ENCODE results near the gene USP38.

The USP38 gene

GRCh38 chr4:143247866-143248265 is 63.1 kb downstream of the USP38 start:
- no peak for TF ChIP-seq CTCF (IDR thresholded peaks at IDR 0.05)
- H3K27me3 ChIP-seq, result no peaks in the 10 kb centered on the region
- intact Hi-C loops (cut with DNase I; ENCODE audit: low total_unique reads), result no loop called here
- H3K36me3 ChIP-seq, result no peaks in the 10 kb centered on the region
- H3K9me3 ChIP-seq, result no peaks in the 10 kb centered on the region
- H3K4me3 ChIP-seq, result no peak overlapping the region
- no peak overlapping the region for H3K27ac ChIP-seq
- DNase-seq, result no peak
- H3K4me1 ChIP-seq, result no peaks in the 10 kb centered on the region

GRCh38 chr4:143248827-143249226 is 64.1 kb downstream of the USP38 start:
- no peaks in the 10 kb centered on the region for H3K9me3 ChIP-seq
- H3K27ac ChIP-seq, result no peak overlapping the region
- no peaks in the 10 kb centered on the region for H3K4me1 ChIP-seq
- no peak for TF ChIP-seq CTCF (IDR thresholded peaks at IDR 0.05)
- no peak overlapping the region for H3K4me3 ChIP-seq
- no peaks in the 10 kb centered on the region for H3K36me3 ChIP-seq
- H3K27me3 ChIP-seq, result no peaks in the 10 kb centered on the region
- intact Hi-C loops (cut with DNase I; ENCODE audit: low total_unique reads), result no loop called here
- no peak for DNase-seq

GRCh38 chr4:143250617-143251016 is 65.9 kb downstream of the USP38 start:
- Histone ChIP-seq H3K4me3 (no peak overlapping the region), H3K27me3 (no peaks in the 10 kb centered on the region), H3K4me1 (no peaks in the 10 kb centered on the region), H3K27ac (no peak overlapping the region), H3K36me3 (no peaks in the 10 kb centered on the region), H3K9me3 (no peaks in the 10 kb centered on the region)
- no peak for TF ChIP-seq CTCF (IDR thresholded peaks at IDR 0.05)
- intact Hi-C loops (cut with DNase I; ENCODE audit: low total_unique reads), result no loop called here
- no peak for DNase-seq

GRCh38 chr4:143251348-143251747 is 66.6 kb downstream of the USP38 start:
- intact Hi-C loops (cut with DNase I; ENCODE audit: low total_unique reads), result no loop called here
- no peaks in the 10 kb centered on the region for H3K27me3 ChIP-seq

GRCh38 chr4:143251779-143252178 is 67.1 kb downstream of the USP38 start:
- Histone ChIP-seq H3K4me1 (no peaks in the 10 kb centered on the region), H3K27me3 (no peaks in the 10 kb centered on the region), H3K9me3 (no peaks in the 10 kb centered on the region), H3K27ac (no peak overlapping the region), H3K36me3 (no peaks in the 10 kb centered on the region), H3K4me3 (no peak overlapping the region)
- DNase-seq, result no peak
- intact Hi-C loops (cut with DNase I; ENCODE audit: low total_unique reads), result no loop called here
- TF ChIP-seq CTCF (IDR thresholded peaks at IDR 0.05), result no peak

More at GRCh38 chr4:143251348-143251747, 66.6 kb downstream of the USP38 start:
- no peak overlapping the region for H3K4me3 ChIP-seq
- DNase-seq, result no peak
- H3K4me1 ChIP-seq, result no peaks in the 10 kb centered on the region
- H3K36me3 ChIP-seq, result no peaks in the 10 kb centered on the region
- no peak overlapping the region for H3K27ac ChIP-seq
- H3K9me3 ChIP-seq, result no peaks in the 10 kb centered on the region
- no peak for TF ChIP-seq CTCF (IDR thresholded peaks at IDR 0.05)

GRCh38 chr4:143252478-143252877 is 67.8 kb downstream of the USP38 start:
- no peak for DNase-seq
- Histone ChIP-seq H3K36me3 (no peaks in the 10 kb centered on the region), H3K4me3 (no peak overlapping the region), H3K27ac (no peak overlapping the region), H3K4me1 (no peaks in the 10 kb centered on the region), H3K9me3 (no peaks in the 10 kb centered on the region), H3K27me3 (no peaks in the 10 kb centered on the region)
- TF ChIP-seq CTCF (IDR thresholded peaks at IDR 0.05), result no peak
- intact Hi-C loops (cut with DNase I; ENCODE audit: low total_unique reads), result no loop called here
